ENCODE data around the gene ADM.

ADM gene

DNA sequence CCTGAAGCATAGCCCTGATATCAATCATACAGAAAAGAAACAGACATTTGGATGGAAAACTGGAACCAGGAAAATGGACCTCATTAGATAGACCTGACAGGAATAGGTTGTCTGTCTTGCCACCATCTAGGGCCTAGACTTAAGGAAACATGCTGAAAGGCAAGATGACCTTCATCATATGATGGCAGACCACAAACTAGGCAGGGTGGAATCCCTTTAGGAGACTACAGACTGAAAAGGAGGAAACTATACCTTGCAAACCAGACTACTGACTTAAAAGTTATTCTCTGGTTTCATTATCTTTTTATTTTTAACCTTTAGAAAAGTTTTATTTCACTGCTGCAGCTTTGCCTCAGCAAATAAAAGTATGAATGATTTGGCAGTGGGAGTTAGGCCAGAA is 31.1 kb upstream of the ADM start:
- Histone ChIP-seq H4K20me1 (ENCODE audit: insufficient read depth, low read length) (no peaks in the 10 kb centered on the region), H3F3A (ENCODE audit: insufficient read depth, low read length) (no peaks in the 10 kb centered on the region), H3K27ac (ENCODE audit: low read depth, low read length, poor library complexity, severe bottlenecking) (no peak overlapping the region), H3K36me3 (ENCODE audit: insufficient read depth, low read length) (no peaks in the 10 kb centered on the region), H3K9ac (ENCODE audit: low read length) (no peak overlapping the region), H3K79me2 (ENCODE audit: insufficient read depth, low read length) (no peaks in the 10 kb centered on the region), H3K4me3 (ENCODE audit: low read depth, low read length, poor library complexity, severe bottlenecking) (no peak overlapping the region), H3K9me3 (ENCODE audit: low read length) (no peaks in the 10 kb centered on the region), H2AFZ (ENCODE audit: low read length) (no peak overlapping the region), H3K4me2 (ENCODE audit: low read length) (no peak overlapping the region), H3K27me3 (ENCODE audit: insufficient read depth, low read length) (no peaks in the 10 kb centered on the region), H3K9me2 (ENCODE audit: low read depth, low read length) (no peaks in the 10 kb centered on the region), H3K4me1 (ENCODE audit: insufficient read depth, low read length, severe bottlenecking) (peaks cover 7% of the 10 kb centered on the region)
- TF ChIP-seq, protein P1, sequence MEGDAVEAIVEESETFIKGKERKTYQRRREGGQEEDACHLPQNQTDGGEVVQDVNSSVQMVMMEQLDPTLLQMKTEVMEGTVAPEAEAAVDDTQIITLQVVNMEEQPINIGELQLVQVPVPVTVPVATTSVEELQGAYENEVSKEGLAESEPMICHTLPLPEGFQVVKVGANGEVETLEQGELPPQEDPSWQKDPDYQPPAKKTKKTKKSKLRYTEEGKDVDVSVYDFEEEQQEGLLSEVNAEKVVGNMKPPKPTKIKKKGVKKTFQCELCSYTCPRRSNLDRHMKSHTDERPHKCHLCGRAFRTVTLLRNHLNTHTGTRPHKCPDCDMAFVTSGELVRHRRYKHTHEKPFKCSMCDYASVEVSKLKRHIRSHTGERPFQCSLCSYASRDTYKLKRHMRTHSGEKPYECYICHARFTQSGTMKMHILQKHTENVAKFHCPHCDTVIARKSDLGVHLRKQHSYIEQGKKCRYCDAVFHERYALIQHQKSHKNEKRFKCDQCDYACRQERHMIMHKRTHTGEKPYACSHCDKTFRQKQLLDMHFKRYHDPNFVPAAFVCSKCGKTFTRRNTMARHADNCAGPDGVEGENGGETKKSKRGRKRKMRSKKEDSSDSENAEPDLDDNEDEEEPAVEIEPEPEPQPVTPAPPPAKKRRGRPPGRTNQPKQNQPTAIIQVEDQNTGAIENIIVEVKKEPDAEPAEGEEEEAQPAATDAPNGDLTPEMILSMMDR (IDR thresholded peaks at IDR 0.05; ENCODE audit: low read length) = no peak

DNA sequence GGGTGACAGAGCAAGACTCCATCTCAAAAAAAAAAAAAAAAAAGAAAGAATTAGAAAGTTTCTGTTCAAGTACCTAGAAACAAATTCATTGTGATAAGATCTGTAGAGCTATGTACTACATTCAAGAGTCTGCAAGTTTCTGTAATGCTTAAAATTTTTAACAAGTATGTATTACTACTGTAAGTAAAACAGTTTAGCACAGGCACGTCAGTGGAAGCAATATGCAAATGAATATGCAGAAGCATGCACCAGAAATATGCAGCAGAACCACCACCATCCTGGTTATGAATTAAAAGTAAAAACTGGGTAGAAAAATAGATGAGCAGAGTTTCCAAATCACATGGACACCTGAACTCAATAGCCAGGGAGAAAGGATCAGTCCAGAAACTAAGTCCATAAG is 30.1 kb upstream of the ADM start:
- Histone ChIP-seq H3K27me3 (ENCODE audit: insufficient read depth, low read length) (no peaks in the 10 kb centered on the region), H3K4me1 (ENCODE audit: insufficient read depth, low read length, severe bottlenecking) (peaks cover 7% of the 10 kb centered on the region), H3K4me2 (ENCODE audit: low read length) (no peak overlapping the region), H3K79me2 (ENCODE audit: insufficient read depth, low read length) (no peaks in the 10 kb centered on the region), H3F3A (ENCODE audit: insufficient read depth, low read length) (no peaks in the 10 kb centered on the region), H3K9ac (ENCODE audit: low read length) (no peak overlapping the region), H3K4me3 (ENCODE audit: low read depth, low read length, poor library complexity, severe bottlenecking) (no peak overlapping the region), H2AFZ (ENCODE audit: low read length) (no peak overlapping the region), H4K20me1 (ENCODE audit: insufficient read depth, low read length) (no peaks in the 10 kb centered on the region), H3K27ac (ENCODE audit: low read depth, low read length, poor library complexity, severe bottlenecking) (no peak overlapping the region), H3K36me3 (ENCODE audit: insufficient read depth, low read length) (no peaks in the 10 kb centered on the region), H3K9me2 (ENCODE audit: low read depth, low read length) (no peaks in the 10 kb centered on the region), H3K9me3 (ENCODE audit: low read length) (no peaks in the 10 kb centered on the region)
- no peak for TF ChIP-seq EZH2 (IDR thresholded peaks at IDR 0.05; ENCODE audit: borderline replicate concordance, low read length)
- TF ChIP-seq, protein P1 (IDR thresholded peaks at IDR 0.05; ENCODE audit: low read length) = no peak

DNA sequence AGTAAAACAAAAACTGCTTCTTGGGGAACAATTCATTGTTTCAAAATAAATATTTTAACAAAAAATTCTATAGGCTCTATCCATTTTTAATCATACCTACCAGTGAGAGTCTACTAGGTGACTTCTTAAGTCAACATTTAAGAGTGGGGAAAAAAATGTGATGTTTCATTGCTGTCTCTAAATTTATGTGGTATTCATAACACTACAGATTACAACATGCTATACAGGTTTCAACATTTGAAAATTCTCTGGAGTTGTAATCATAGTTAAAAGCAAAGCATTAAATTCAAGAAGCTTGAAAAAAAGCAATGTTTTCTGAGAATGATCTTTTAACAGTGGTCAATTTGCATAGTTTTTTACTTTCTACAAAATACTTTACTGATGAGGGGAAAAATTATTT is 29.2 kb upstream of the ADM start:
- no peaks in the 10 kb centered on the region for H3K36me3 ChIP-seq (ENCODE audit: insufficient read depth, low read length)
- no peak overlapping the region for H3K9ac ChIP-seq (ENCODE audit: low read length)
- no peak overlapping the region for H3K27ac ChIP-seq (ENCODE audit: low read depth, low read length, poor library complexity, severe bottlenecking)
- no peak overlapping the region for H2AFZ ChIP-seq (ENCODE audit: low read length)
- H3K4me1 ChIP-seq (ENCODE audit: insufficient read depth, low read length, severe bottlenecking) = peaks cover 7% of the 10 kb centered on the region
- no peaks in the 10 kb centered on the region for H3F3A ChIP-seq (ENCODE audit: insufficient read depth, low read length)
- no peaks in the 10 kb centered on the region for H3K9me2 ChIP-seq (ENCODE audit: low read depth, low read length)
- no peaks in the 10 kb centered on the region for H4K20me1 ChIP-seq (ENCODE audit: insufficient read depth, low read length)
- no peak overlapping the region for H3K4me3 ChIP-seq (ENCODE audit: low read depth, low read length, poor library complexity, severe bottlenecking)
- H3K27me3 ChIP-seq (ENCODE audit: insufficient read depth, low read length) = no peaks in the 10 kb centered on the region
- no peak for TF ChIP-seq EZH2 (IDR thresholded peaks at IDR 0.05; ENCODE audit: borderline replicate concordance, low read length)
- TF ChIP-seq, protein P1 (IDR thresholded peaks at IDR 0.05; ENCODE audit: low read length) = no peak
- no peak overlapping the region for H3K4me2 ChIP-seq (ENCODE audit: low read length)
- H3K9me3 ChIP-seq (ENCODE audit: low read length) = no peaks in the 10 kb centered on the region
- no peaks in the 10 kb centered on the region for H3K79me2 ChIP-seq (ENCODE audit: insufficient read depth, low read length)
